ENCODE data around the gene JMJD7. TPM values are rescaled to one million over a fixed set of nuclear protein-coding genes. Genes with fewer than 3 reads are reported as not detected.

JMJD7 gene
- polyA plus RNA-seq, 2 of the 4 experiments (the other 2 are of a cell fraction), result 3.4 to 3.8 TPM

- ATAC-seq, result no peak; a peak in 1 of 6 replicates
- DNase-seq (ENCODE audit: low read depth in 1 of 2, low spot score in 1 of 2), result no peak
- FAIRE-seq, result no peak
- CTCF ChIA-PET, result interaction anchor here (0.8 to 1.1 kb wide), 3 partner anchors 12 to 50 kb away, joined by 3 to 4 read pairs (median 3); no protein-coding TSS in a partner anchor
- 70% methylated on average over 9 of the region's 9 CpGs for WGBS (ENCODE audit: missing lambda C conversion rate)
- POLR2A ChIA-PET, result no interaction called here
- H3K4me1 ChIP-seq, result no peaks in the 10 kb centered on the region
- no peak overlapping the region for H3K4me3 ChIP-seq
- H3K4me2 ChIP-seq, result no peak overlapping the region
- no peak for TF ChIP-seq USF2 (IDR thresholded peaks at IDR 0.05)
- no peak for TF ChIP-seq HDAC2 (IDR thresholded peaks at IDR 0.05)
- no peak for TF ChIP-seq MAZ (IDR thresholded peaks at IDR 0.05; ENCODE audit: borderline replicate concordance, low read depth, low read length)
- TF ChIP-seq CHD4 (IDR thresholded peaks at IDR 0.05; ENCODE audit: borderline replicate concordance), result no peak
- TF ChIP-seq ESRRA (IDR thresholded peaks at IDR 0.05; ENCODE audit: borderline replicate concordance, low read length), result no peak
- TF ChIP-seq HMGXB4 (CRISPR knock-in tag; IDR thresholded peaks at IDR 0.05; ENCODE audit: borderline replicate concordance), result no peak
- TF ChIP-seq CEBPB (IDR thresholded peaks at IDR 0.05), result no peak
- TF ChIP-seq HOXA7 (CRISPR knock-in tag; IDR thresholded peaks at IDR 0.05), result no peak
- TF ChIP-seq HES2 (IDR thresholded peaks at IDR 0.05), result no peak
- TF ChIP-seq CBX8 (IDR thresholded peaks at IDR 0.05), result no peak
- TF ChIP-seq ZSCAN20 (CRISPR knock-in tag; IDR thresholded peaks at IDR 0.05), result no peak
- no peaks in the 10 kb centered on the region for H3K9me3 ChIP-seq
- no peak overlapping the region for H3K27ac ChIP-seq
Observed at GRCh38 chr15:41870689-41871081, 42.8 kb downstream of the JMJD7 start.

- Histone ChIP-seq H3K27ac (no peak overlapping the region), H3K4me3 (no peak overlapping the region), H3K4me2 (no peak overlapping the region), H3K4me1 (no peaks in the 10 kb centered on the region), H3K9me3 (no peaks in the 10 kb centered on the region)
- no peak for TF ChIP-seq ELK1 (IDR thresholded peaks at IDR 0.05; ENCODE audit: low read depth, low read length)
- TF ChIP-seq POLR2A (IDR thresholded peaks at IDR 0.05; ENCODE audit: low read length), result no peak
- no peak for TF ChIP-seq CBX8 (IDR thresholded peaks at IDR 0.05)
- no peak for TF ChIP-seq NFE2L2 (conservative IDR thresholded peaks at IDR 0.05; ENCODE audit: low read length)
- no peak for TF ChIP-seq RAD21 (conservative IDR thresholded peaks at IDR 0.05 in 1 of 2, IDR thresholded peaks at IDR 0.05 in 1 of 2)
- no peak for TF ChIP-seq CEBPB (IDR thresholded peaks at IDR 0.05)
- TF ChIP-seq HEYL (CRISPR knock-in tag; IDR thresholded peaks at IDR 0.05), result no peak
- TF ChIP-seq ZFP36 (IDR thresholded peaks at IDR 0.05; ENCODE audit: borderline replicate concordance, partially characterized antibody), result no peak
- TF ChIP-seq FOSL2 (IDR thresholded peaks at IDR 0.05), result no peak
- TF ChIP-seq FOSL2 (CRISPR knock-in tag; IDR thresholded peaks at IDR 0.05), result no peak
- TF ChIP-seq RCOR1 (IDR thresholded peaks at IDR 0.05; ENCODE audit: low read depth, low read length), result no peak
- no peak for TF ChIP-seq E2F6 (IDR thresholded peaks at IDR 0.05; ENCODE audit: borderline replicate concordance, low read depth)
- TF ChIP-seq FOXS1 (CRISPR knock-in tag; IDR thresholded peaks at IDR 0.05), result no peak
- no peak for TF ChIP-seq FOSB (CRISPR knock-in tag; IDR thresholded peaks at IDR 0.05)
- no peak for TF ChIP-seq ZC3H11A (IDR thresholded peaks at IDR 0.05)
- no peak for FAIRE-seq
- POLR2A ChIA-PET, result no interaction called here
- CTCF ChIA-PET, result interaction anchor here (0.8 to 1.1 kb wide), 3 partner anchors 13 to 49 kb away, joined by 3 to 4 read pairs (median 3); no protein-coding TSS in a partner anchor
- no peak for DNase-seq (ENCODE audit: low read depth in 1 of 2, low spot score in 1 of 2)
- no peak for ATAC-seq
- WGBS (ENCODE audit: missing lambda C conversion rate), result 62% methylated on average over 9 of the region's 19 CpGs
Observed at GRCh38 chr15:41871175-41871905, 43.4 kb downstream of the JMJD7 start.
